ENCODE results near the gene SDF4.

DNA sequence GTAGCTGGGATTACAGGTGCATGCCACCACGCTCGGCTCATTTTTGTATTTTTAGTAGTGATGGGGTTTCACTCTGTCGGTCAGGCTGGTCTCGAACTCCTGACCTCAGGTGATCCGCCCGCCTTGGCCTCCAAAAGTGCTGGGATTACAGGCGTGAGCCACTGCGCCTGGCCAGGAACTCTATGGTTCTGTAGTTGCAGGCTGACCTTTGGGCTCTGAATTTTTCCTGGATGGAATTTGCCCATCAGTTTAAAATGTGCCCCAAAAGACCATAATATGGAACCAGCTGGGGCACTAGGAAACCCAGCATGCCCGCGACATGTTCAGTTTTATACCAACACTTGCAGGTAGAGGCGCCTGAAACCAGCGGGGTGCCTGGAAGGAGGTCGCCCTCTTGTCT, 46.8 kb upstream of the SDF4 start:
- TF ChIP-seq, protein P1, sequence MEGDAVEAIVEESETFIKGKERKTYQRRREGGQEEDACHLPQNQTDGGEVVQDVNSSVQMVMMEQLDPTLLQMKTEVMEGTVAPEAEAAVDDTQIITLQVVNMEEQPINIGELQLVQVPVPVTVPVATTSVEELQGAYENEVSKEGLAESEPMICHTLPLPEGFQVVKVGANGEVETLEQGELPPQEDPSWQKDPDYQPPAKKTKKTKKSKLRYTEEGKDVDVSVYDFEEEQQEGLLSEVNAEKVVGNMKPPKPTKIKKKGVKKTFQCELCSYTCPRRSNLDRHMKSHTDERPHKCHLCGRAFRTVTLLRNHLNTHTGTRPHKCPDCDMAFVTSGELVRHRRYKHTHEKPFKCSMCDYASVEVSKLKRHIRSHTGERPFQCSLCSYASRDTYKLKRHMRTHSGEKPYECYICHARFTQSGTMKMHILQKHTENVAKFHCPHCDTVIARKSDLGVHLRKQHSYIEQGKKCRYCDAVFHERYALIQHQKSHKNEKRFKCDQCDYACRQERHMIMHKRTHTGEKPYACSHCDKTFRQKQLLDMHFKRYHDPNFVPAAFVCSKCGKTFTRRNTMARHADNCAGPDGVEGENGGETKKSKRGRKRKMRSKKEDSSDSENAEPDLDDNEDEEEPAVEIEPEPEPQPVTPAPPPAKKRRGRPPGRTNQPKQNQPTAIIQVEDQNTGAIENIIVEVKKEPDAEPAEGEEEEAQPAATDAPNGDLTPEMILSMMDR (conservative IDR thresholded peaks at IDR 0.05): no peak
- no peak for TF ChIP-seq ZFX (IDR thresholded peaks at IDR 0.05)
